ENCODE results near the gene SLC22A31. TPM values are rescaled to one million over a fixed set of nuclear protein-coding genes. Genes with fewer than 3 reads are reported as not detected.
A peak's percentile ranks its signal among the peaks of the same experiment; 100 is the strongest.

SLC22A31 gene
- polyA plus RNA-seq, 1 of the 3 experiments (the other 2 are of a cell fraction): 0.07 TPM

DNA sequence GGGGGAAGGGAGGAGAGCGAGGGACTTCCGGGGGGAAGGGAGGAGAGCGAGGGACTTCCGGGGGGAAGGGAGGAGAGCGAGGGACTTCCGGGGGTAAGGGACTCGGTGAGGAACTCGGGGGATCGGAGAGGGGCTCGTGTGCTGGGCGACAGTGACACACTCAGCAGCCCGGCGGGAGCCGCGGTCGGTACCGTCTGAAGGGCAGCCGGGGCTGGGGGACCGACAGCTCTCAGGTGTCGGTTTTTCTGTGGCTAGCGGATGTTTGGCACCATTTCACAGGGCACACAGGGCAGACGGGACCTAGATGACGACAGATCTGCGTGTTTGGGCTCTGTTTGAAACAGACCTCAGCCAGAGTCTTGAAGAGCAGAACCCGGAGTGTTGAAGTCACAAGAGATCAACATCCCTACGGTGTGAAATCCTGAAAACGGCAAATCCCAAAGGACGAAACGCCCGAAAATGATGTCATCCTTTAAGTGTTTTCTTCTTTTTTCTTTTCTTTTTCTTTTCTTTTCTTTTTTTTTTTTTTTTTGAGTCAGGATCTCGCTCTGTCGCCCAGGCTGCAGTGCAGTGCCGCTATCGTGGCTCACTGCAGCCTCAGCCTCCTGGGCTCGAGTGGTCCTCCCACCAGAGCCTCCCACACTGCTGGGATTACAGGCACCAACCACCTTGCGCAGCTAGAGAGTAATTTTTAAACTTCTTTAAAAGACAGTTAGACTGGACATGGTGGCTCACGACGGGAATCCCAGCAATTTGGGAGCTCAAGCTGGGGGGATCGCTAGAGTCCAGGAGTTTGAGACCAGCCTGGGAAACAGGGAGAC, 41.1 kb upstream of the SLC22A31 start:
- Histone ChIP-seq H3F3A (replicated peaks; ENCODE audit: insufficient read depth) (peaks cover 9% of the 10 kb centered on the region), H3K4me2 (peak overlapping the region; percentile 98), H3K36me3 (replicated peaks in 1 of 2; ENCODE audit: control insufficient read depth in 1 of 2, insufficient read depth in 2 of 2, low read length in 1 of 2) (no peaks in the 10 kb centered on the region), H3K9me3 (no peaks in the 10 kb centered on the region), H3K9ac (peak overlapping the region; percentile 80), H2AFZ (ENCODE audit: low read depth) (peak overlapping the region; percentile 84), H3K9me2 (no peaks in the 10 kb centered on the region), H3K79me2 (ENCODE audit: insufficient read depth) (0 out of 2 replicates have a peak, but pooled peaks cover 8% of the 10 kb centered on the region), H3K4me3 (ENCODE audit: low read depth in 2 of 2, low read length in 1 of 2) (peak overlapping the region; percentile 66 to 87), H3K4me1 (ENCODE audit: control insufficient read depth in 1 of 2, insufficient read depth in 2 of 2, low read depth in 1 of 2, low read length in 1 of 2) (no peaks in the 10 kb centered on the region), H4K20me1 (ENCODE audit: insufficient read depth) (no peaks in the 10 kb centered on the region), H3K27me3 (ENCODE audit: insufficient read depth) (no peaks in the 10 kb centered on the region), H3K27ac (ENCODE audit: low read depth in 2 of 2, low read length in 1 of 2) (peak overlapping the region; percentile 89 to 94)
- TF ChIP-seq ELF1 (IDR thresholded peaks at IDR 0.05): peak; percentile 86
- TF ChIP-seq CHD2 (IDR thresholded peaks at IDR 0.05; ENCODE audit: low read length, partially characterized antibody): peak; percentile 75
- TF ChIP-seq POLR2AphosphoS5 (IDR thresholded peaks at IDR 0.05; ENCODE audit: low read depth, low read length): peak; percentile 78
- peak; percentile 94 for TF ChIP-seq GABPA (IDR thresholded peaks at IDR 0.05; ENCODE audit: low read depth)
- TF ChIP-seq FOSL2 (IDR thresholded peaks at IDR 0.05; ENCODE audit: borderline replicate concordance, low read depth): no peak
- peak; percentile 30; the same call in 1 of the 2 replicates for TF ChIP-seq MXI1 (IDR thresholded peaks at IDR 0.05; ENCODE audit: low read depth, low read length)
- no peak for TF ChIP-seq JUND (IDR thresholded peaks at IDR 0.05)
- TF ChIP-seq, protein P1, sequence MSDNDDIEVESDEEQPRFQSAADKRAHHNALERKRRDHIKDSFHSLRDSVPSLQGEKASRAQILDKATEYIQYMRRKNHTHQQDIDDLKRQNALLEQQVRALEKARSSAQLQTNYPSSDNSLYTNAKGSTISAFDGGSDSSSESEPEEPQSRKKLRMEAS (IDR thresholded peaks at IDR 0.05; ENCODE audit: low read depth): peak; percentile 49; the same call in 1 of the 2 replicates
- ChIA-PET CTCF (interaction anchor here (0.8 to 2.0 kb wide), 8 partner anchors 11 to 423 kb away, joined by 3 to 9 read pairs (median 4); partner anchors contain the start of gene ZNF778), POLR2A (interaction anchor here (0.7 kb wide), 1 partner anchor 15 kb away, joined by 3 read pairs; no protein-coding TSS in a partner anchor)
- DNase-seq: peak; percentile 87
- WGBS (ENCODE audit: low lambda C conversion rate): 4% methylated on average over 23 of the region's 39 CpGs

DNA sequence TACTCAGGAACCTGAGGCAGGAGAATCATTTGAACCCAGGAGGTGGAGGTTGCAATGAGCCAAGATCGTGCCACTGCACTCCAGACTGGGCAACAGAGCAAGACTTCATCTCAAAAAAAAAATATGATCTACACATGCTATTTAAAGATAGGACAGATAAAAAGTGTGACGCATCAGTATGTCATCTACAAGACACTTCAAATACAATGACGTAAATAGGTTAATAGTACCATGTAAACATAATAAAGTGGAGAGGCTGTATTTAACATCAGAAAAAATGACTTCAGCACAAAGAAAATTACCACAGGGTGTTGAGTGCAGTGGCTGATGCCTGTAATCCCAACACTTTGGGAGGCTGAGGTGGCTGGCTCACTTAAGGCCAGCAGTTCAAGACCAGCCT, 37.4 kb upstream of the SLC22A31 start:
- ChIA-PET CTCF (interaction anchor here (0.7 kb wide), 1 partner anchor 35 kb away, joined by 3 read pairs; no protein-coding TSS in a partner anchor), POLR2A (no interaction called here)
- 93% methylated on average over 3 of the region's 3 CpGs for WGBS (ENCODE audit: low lambda C conversion rate)

More for the DNA sequence above, 37.4 kb upstream of the SLC22A31 start:
- Histone ChIP-seq H3K9me3 (no peaks in the 10 kb centered on the region), H3K36me3 (replicated peaks in 1 of 2; ENCODE audit: control insufficient read depth in 1 of 2, insufficient read depth in 2 of 2, low read length in 1 of 2) (peaks cover 12 to 16% of the 10 kb centered on the region in 2 experiments), H3K9ac (no peak overlapping the region), H3K4me3 (ENCODE audit: low read depth in 2 of 2, low read length in 1 of 2) (no peak overlapping the region), H3K9me2 (no peaks in the 10 kb centered on the region), H3K27me3 (ENCODE audit: insufficient read depth) (no peaks in the 10 kb centered on the region), H3K79me2 (ENCODE audit: insufficient read depth) (0 out of 2 replicates have a peak, but pooled peaks cover 8% of the 10 kb centered on the region), H3K4me2 (no peak overlapping the region), H2AFZ (ENCODE audit: low read depth) (no peak overlapping the region), H3K27ac (ENCODE audit: low read depth in 2 of 2, low read length in 1 of 2) (no peak overlapping the region), H4K20me1 (ENCODE audit: insufficient read depth) (no peaks in the 10 kb centered on the region), H3F3A (replicated peaks; ENCODE audit: insufficient read depth) (peaks cover 9% of the 10 kb centered on the region), H3K4me1 (ENCODE audit: control insufficient read depth in 1 of 2, insufficient read depth in 2 of 2, low read depth in 1 of 2, low read length in 1 of 2) (no peaks in the 10 kb centered on the region)
- TF ChIP-seq, protein P2, sequence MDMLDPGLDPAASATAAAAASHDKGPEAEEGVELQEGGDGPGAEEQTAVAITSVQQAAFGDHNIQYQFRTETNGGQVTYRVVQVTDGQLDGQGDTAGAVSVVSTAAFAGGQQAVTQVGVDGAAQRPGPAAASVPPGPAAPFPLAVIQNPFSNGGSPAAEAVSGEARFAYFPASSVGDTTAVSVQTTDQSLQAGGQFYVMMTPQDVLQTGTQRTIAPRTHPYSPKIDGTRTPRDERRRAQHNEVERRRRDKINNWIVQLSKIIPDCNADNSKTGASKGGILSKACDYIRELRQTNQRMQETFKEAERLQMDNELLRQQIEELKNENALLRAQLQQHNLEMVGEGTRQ (IDR thresholded peaks at IDR 0.05; ENCODE audit: borderline replicate concordance, low read depth, low read length): no peak
- TF ChIP-seq EP300 (IDR thresholded peaks at IDR 0.05; ENCODE audit: borderline replicate concordance in 1 of 2, low read depth in 1 of 2, low read length in 1 of 2) (no peak), RAD21 (IDR thresholded peaks at IDR 0.05; ENCODE audit: low read length) (no peak), TEAD4 (IDR thresholded peaks at IDR 0.05; ENCODE audit: borderline replicate concordance, insufficient read depth) (no peak), FOXM1 (IDR thresholded peaks at IDR 0.05; ENCODE audit: low read depth) (no peak), CHD2 (IDR thresholded peaks at IDR 0.05; ENCODE audit: low read length, partially characterized antibody) (no peak)
- no peak for DNase-seq

All from SK-N-SH (cell line).